Endothelial cell of umbilical vein (primary cell): Measurements from ENCODE around the gene WDR5. TPM values are rescaled to one million over a fixed set of nuclear protein-coding genes. Genes with fewer than 3 reads are reported as not detected.

ENCODE experiments used
- BruUV-seq: library from RNA; stranded (reverse); fragments of 400-500 nt; replicated peaks from 2 replicates; lab custom pipeline; 2021; lab: Mats Ljungman, UMichigan
- CTCF ChIA-PET: fragments of 300-600, 350-600 bp; sonication (Branson Sonifier 250); formaldehyde crosslinking; loops from one replicate; lab custom pipeline; 2021; ENCODE audit warnings: antibody characterized with exemption, inconsistent platforms; lab: Charles Lee
- POLR2A ChIA-PET: fragments of 300-600, 350-600 bp; sonication (Branson Sonifier 250); formaldehyde crosslinking; loops from one replicate; lab custom pipeline; 2021; ENCODE audit warnings: antibody characterized with exemption, inconsistent platforms; lab: Charles Lee
- DNase-seq: peaks from one replicate; pipeline ENCODE4 v3.0.0-alpha.2; 2011; ENCODE audit warnings: low read depth, low spot score
- FAIRE-seq: peaks from 2 replicates; lab custom pipeline; 2011; peaks lifted over from hg19 to GRCh38; lab: Jason Lieb, UNC
- H2AFZ ChIP-seq: 2 replicates; pipeline ENCODE4 v1.6.0; 2012; ENCODE audit warnings: low read depth, low read length, control low read depth, inconsistent platforms
- H3K27ac ChIP-seq: 2 replicates; pipeline ENCODE4 v1.5.1; 2011; ENCODE audit warnings: low read depth, mild to moderate bottlenecking, control low read depth, low read length, moderate library complexity; ENCODE audit not compliant: insufficient read depth
- H3K27me3 ChIP-seq, 2 experiments: 2 replicates each; pipeline versions ENCODE4 v1.6.0 to v1.6.1; 2011; ENCODE audit warnings: low read length in 2 of 2, mixed read lengths in 1 of 2; ENCODE audit not compliant: control insufficient read depth in 2 of 2, insufficient read depth in 2 of 2
- H3K36me3 ChIP-seq, 2 experiments: 2 replicates in 1 of 2; 3 replicates in 1 of 2; pipeline ENCODE4 v1.5.1; 2011; ENCODE audit warnings: low read length in 2 of 2, mild to moderate bottlenecking in 1 of 2, moderate library complexity in 1 of 2; ENCODE audit not compliant: control insufficient read depth in 2 of 2, insufficient read depth in 2 of 2; ENCODE audit errors: extremely low read depth in 1 of 2
- H3K4me1 ChIP-seq: 3 replicates; pipeline ENCODE4 v1.5.1; 2011; ENCODE audit warnings: mild to moderate bottlenecking, low read length; ENCODE audit not compliant: control insufficient read depth, insufficient read depth; ENCODE audit errors: extremely low read depth
- H3K4me2 ChIP-seq: 2 replicates; pipeline ENCODE4 v1.6.1; 2011; ENCODE audit warnings: low read length, control low read depth, mixed read lengths; ENCODE audit not compliant: insufficient read depth
- H3K4me3 ChIP-seq, 3 experiments: fragments of 200-600 bp in 1 of 3; sonication (generic), shearing (Covaris generic) in 1 of 3; replicated peaks in 1 of 3; 2 replicates each; pipeline ENCODE4 v1.5.1; 2011 to 2016; ENCODE audit warnings: control low read depth in 3 of 3, low read length in 3 of 3, mild to moderate bottlenecking in 2 of 3, inconsistent platforms in 1 of 3, low read depth in 1 of 3, moderate library complexity in 1 of 3; ENCODE audit not compliant: insufficient read depth in 1 of 3
- H3K79me2 ChIP-seq: 2 replicates; pipeline ENCODE4 v1.6.0; 2012; ENCODE audit warnings: low read length, inconsistent platforms; ENCODE audit not compliant: control insufficient read depth, insufficient read depth
- H3K9ac ChIP-seq: replicated peaks from 2 replicates; pipeline ENCODE3; 2011; ENCODE audit warnings: low read length, control low read depth; ENCODE audit not compliant: insufficient read depth; ENCODE audit errors: extremely low read depth
- H3K9me1 ChIP-seq: replicated peaks from 3 replicates; pipeline ENCODE4 v1.6.0; 2011; ENCODE audit warnings: mild to moderate bottlenecking, low read length; ENCODE audit not compliant: control insufficient read depth, insufficient read depth; ENCODE audit errors: extremely low read depth
- H3K9me3 ChIP-seq: replicated peaks from 2 replicates; pipeline ENCODE4 v1.5.1; 2012; ENCODE audit warnings: low read length, inconsistent platforms; ENCODE audit not compliant: control insufficient read depth, insufficient read depth
- H4K20me1 ChIP-seq: replicated peaks from 2 replicates; pipeline ENCODE3; 2011; ENCODE audit warnings: mild to moderate bottlenecking, low read length; ENCODE audit not compliant: control insufficient read depth, insufficient read depth; ENCODE audit errors: extremely low read depth
- CTCF ChIP-seq, 2 donors: IDR thresholded peaks; 1 replicate in 1 of 2; 2 replicates in 1 of 2; pipeline ENCODE4 v1.5.1; 2011; ENCODE audit warnings: low read length in 2 of 2, mild to moderate bottlenecking in 2 of 2, moderate library complexity in 2 of 2, control low read depth in 1 of 2, inconsistent platforms in 1 of 2, low read depth in 1 of 2; ENCODE audit not compliant: insufficient read depth in 1 of 2; ENCODE audit errors: extremely low read depth in 1 of 2
- EZH2 ChIP-seq: IDR thresholded peaks from 2 replicates; pipeline ENCODE4 v1.6.1; 2012; ENCODE audit warnings: borderline replicate concordance, low read depth, mild to moderate bottlenecking, moderate library complexity, low read length, inconsistent platforms; ENCODE audit not compliant: severe bottlenecking
- FOS ChIP-seq: IDR thresholded peaks from 2 replicates; pipeline ENCODE4 v1.6.1; 2011; ENCODE audit warnings: mild to moderate bottlenecking, low read length, moderate library complexity, borderline replicate concordance; ENCODE audit not compliant: insufficient read depth
- GATA2 ChIP-seq: IDR thresholded peaks from 2 replicates; pipeline ENCODE4 v1.7.0; 2011; ENCODE audit warnings: low read depth, mild to moderate bottlenecking, moderate library complexity, mixed read lengths, low read length; ENCODE audit not compliant: insufficient read length, insufficient read depth
- JUN ChIP-seq: IDR thresholded peaks from 2 replicates; pipeline ENCODE4 v1.6.1; 2011; ENCODE audit warnings: borderline replicate concordance, low read depth; ENCODE audit not compliant: insufficient read length, insufficient read depth
- MAX ChIP-seq: IDR thresholded peaks from 2 replicates; pipeline ENCODE4 v1.6.1; 2011; ENCODE audit not compliant: insufficient read depth, insufficient read length
- MYC ChIP-seq: IDR thresholded peaks from one replicate; pipeline ENCODE4 v1.6.1; 2011; ENCODE audit warnings: mild to moderate bottlenecking, low read depth, low read length
- POLR2A ChIP-seq: IDR thresholded peaks from 2 replicates; pipeline ENCODE4 v1.6.1; 2012; ENCODE audit warnings: low read depth, mild to moderate bottlenecking, control low read depth, low read length
- POLR2AphosphoS5 ChIP-seq: IDR thresholded peaks from 2 replicates; pipeline ENCODE4 v1.6.1; 2012; ENCODE audit warnings: low read depth, mild to moderate bottlenecking, control low read depth, low read length, moderate library complexity; ENCODE audit not compliant: insufficient read depth
- dilution Hi-C: fragments of 300-500 bp; cut with MboI; formaldehyde crosslinking; loops from one replicate; pipeline ENCODE4 v1.15.0; 2019; ENCODE audit warnings: low sequenced_read_pairs; ENCODE audit not compliant: extremely low pct_ligation_motif_present
- intact Hi-C: fragments of 100-400 bp; cut with micrococcal nuclease; formaldehyde crosslinking; loops from one replicate; pipeline ENCODE4 v1.10.0; 2022
- polyA plus RNA-seq, 4 experiments: library from polyadenylated mRNA; depleted of rRNA in 3 of 4; stranded (reverse) in 3 of 4; unstranded in 1 of 4; fragments of >200 nt; gene quantifications; 2 replicates each; pipeline versions ENCODE4 v1.2.1 to v1.2.3, GENCODE V29; 2011 to 2012; ENCODE audit warnings: missing spikeins in 1 of 4
- total RNA-seq: library from RNA; stranded (reverse); gene quantifications from 2 replicates; pipeline ENCODE4 v1.2.3, GENCODE V29; 2021

The WDR5 gene
- total and polyA plus RNA-seq, 2 donors (not counting 3 experiments of a cell fraction or from before 2014, with no cell fraction given) = 32.1 to 42.5 TPM

- dilution Hi-C loops (no loop called here), intact Hi-C loops (no loop called here)
- TF ChIP-seq FOS (no peak), POLR2A (no peak), JUN (no peak), GATA2 (no peak), CTCF (IDR thresholded peaks at IDR 0.05; ENCODE audit: extremely low read depth in 1 of 2, insufficient read depth in 1 of 2, low read depth in 1 of 2, low read length in 2 of 2) (no peak), MYC (no peak), MAX (no peak), EZH2 (no peak), POLR2AphosphoS5 (no peak)
- H3K9me3 ChIP-seq = no peaks in the 10 kb centered on the region
- POLR2A ChIA-PET = no interaction called here
- FAIRE-seq = no peak
- BruUV-seq = no TSS peak
- no peak overlapping the region for H3K27ac ChIP-seq
- no peaks in the 10 kb centered on the region for H3K36me3 ChIP-seq
- no peaks in the 10 kb centered on the region for H4K20me1 ChIP-seq
- no peak for DNase-seq
- peaks cover 2 to 3% of the 10 kb centered on the region in 2 experiments for H3K27me3 ChIP-seq
- H3K4me3 ChIP-seq = no peak overlapping the region
- no peak overlapping the region for H3K4me2 ChIP-seq
- no peaks in the 10 kb centered on the region for H3K4me1 ChIP-seq
- H3K9me1 ChIP-seq = no peaks in the 10 kb centered on the region
- CTCF ChIA-PET = interaction anchor here (3.5 kb wide), 1 partner anchor 269 kb away, joined by 38 read pairs; no protein-coding TSS in a partner anchor
- H3K79me2 ChIP-seq = no peaks in the 10 kb centered on the region
- H2AFZ ChIP-seq = no peak overlapping the region
- H3K9ac ChIP-seq = no peak overlapping the region
Observed at GRCh38 chr9:134174073-134174449, 38.2 kb downstream of the WDR5 start.
